ENCODE results near the gene DLST.

- TF ChIP-seq CTCF (IDR thresholded peaks at IDR 0.05): no peak
- TF ChIP-seq POLR2A (IDR thresholded peaks at IDR 0.05): no peak
Measured at GRCh38 chr14:74843653-74844052, 38.1 kb upstream of the DLST start.

All from sigmoid colon (tissue), 3 donors.